PFSK-1 (cell line): ENCODE data around the gene RPS29.

Source experiments
- POLR2AphosphoS5 ChIP-seq: IDR thresholded peaks from 2 replicates; pipeline ENCODE4 v1.6.1; 2012; ENCODE audit warnings: low read depth, mild to moderate bottlenecking, control low read depth, low read length, moderate library complexity
- SIN3A ChIP-seq: IDR thresholded peaks from 2 replicates; pipeline ENCODE4 v1.6.1; 2012; ENCODE audit warnings: mild to moderate bottlenecking, low read length, moderate library complexity, borderline replicate concordance; ENCODE audit not compliant: insufficient read depth
- TAF1 ChIP-seq: IDR thresholded peaks from 2 replicates; pipeline ENCODE4 v1.6.1; 2012; ENCODE audit warnings: low read length, control low read depth, borderline replicate concordance; ENCODE audit not compliant: insufficient read depth

DNA sequence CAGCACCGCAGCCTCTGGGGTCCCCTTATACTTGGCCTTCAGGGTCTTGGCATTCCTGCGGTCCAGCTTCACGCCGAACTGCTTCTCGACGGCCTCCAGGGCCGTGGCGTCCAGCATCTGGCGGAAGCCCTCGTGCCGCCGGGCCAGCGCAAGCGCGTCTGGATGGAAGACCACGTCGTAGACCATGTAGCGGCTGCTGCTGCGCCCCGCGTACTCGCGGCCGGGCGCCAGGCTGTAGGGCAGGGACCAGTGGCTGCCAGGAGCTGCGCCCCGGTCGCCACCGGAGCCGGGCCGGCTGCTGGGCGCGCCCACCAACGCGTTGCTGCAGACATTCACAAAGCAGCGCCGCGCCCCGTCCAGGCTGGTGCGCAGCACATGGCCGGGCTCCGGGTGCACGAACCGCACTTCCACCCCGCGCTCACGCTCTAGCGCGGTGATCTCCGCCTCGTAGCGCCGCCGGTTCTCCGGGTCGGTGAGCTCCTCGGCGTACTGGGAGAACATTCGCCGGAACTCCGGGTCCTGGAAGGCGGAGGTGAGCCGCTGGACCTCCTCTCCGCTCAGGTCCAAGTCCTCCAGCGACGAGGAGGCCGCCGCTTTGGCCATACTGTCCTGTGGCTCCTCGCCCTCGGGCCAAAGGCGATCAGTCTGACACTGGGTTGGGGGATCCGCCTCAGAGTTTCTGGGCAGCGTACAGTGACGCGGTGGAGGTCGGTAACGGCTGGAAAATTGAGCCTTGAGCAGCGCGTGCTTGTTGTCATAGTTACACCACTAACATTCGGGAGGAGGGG is 48.6 kb upstream of the RPS29 start, which contains the start of gene DNAAF2:
- no peak for TF ChIP-seq SIN3A
- TF ChIP-seq POLR2AphosphoS5 = no peak
- TF ChIP-seq TAF1 = 0 out of 2 replicates have a peak, but pooled peaks have one; percentile 5
